Activated CD8-positive, alpha-beta memory T cell treated with anti-CD3 and anti-CD28 coated beads for 48 hours (primary cell): ENCODE measurements around the gene SESN2.

Experiments used
- DNase-seq, 3 experiments: peaks; one replicate each; pipeline ENCODE4 v3.0.0-alpha.2; 2020; ENCODE audit warnings: low read depth in 2 of 3, low spot score in 2 of 3

SESN2 gene

GRCh38 chr1:28282426-28283407, 23.4 kb downstream of the SESN2 start:
- DNase-seq, result no peak

DNA sequence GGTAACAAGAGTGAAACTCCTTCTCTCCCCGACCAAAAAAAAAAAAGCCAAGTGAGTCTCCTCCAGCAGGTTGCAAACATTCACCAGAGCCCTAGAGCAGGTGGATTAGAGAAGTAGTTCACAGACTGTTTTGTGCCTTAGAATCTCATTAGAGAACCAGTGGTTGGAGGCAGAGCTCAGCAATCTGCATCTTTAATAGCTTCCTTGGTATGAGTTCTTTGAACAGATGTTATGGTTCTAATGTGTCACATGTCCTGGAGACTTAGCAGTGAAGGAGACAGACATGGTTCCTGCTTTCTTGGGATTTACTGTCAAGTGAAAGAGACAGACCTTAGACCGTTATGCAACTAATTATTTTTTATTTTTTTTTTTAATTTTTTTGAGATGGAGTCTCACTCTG, 26.8 kb downstream of the SESN2 start:
- DNase-seq, result no peak

GRCh38 chr1:28288487-28288886, 29.2 kb downstream of the SESN2 start:
- no peak for DNase-seq

DNA sequence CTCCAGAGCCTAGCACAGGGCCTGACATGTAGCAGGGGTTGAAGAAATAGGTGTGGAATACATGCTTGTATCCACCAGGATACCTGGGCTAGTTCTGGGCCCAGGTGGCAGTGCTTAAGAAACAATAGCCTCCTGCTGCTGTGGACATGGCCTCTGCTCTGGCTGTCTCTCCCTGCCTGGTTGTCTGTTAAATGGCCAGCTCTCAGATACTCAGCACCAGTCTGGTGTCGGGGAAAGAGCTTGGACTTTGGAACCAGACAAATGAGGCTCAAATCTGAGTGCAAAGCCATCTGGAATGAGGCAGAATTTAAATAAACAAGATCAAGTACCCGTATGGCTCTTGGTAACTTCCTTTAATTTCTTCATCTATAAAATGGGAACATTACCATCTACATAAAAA, 31.5 kb downstream of the SESN2 start:
- DNase-seq, result no peak

- DNase-seq, result no peak
These were observed 32.4 kb downstream of the SESN2 start for GRCh38 chr1:28291711-28292110.

DNA sequence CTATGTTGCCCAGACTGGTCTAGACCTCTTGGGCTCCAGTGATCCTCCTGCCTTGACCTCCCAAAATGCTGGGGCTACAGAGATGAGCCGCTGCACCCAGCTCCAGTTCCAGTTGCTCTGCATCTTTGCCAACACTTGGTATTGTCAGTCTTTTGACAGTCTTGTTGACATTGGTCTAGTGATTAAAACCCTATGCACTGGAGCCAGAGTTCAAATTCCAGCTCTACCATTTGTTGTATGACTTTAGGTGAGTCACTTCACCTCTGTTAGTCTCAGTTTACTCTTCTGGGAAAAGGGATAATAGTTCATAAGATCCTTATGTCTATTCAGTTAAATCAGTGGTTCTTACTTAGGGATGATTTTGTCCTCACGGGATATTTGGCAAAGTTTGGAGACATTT, 36.6 kb downstream of the SESN2 start:
- no peak for DNase-seq

GRCh38 chr1:28296401-28297261, 37.3 kb downstream of the SESN2 start:
- DNase-seq, result no peak

- DNase-seq, result no peak
These were observed 38.5 kb downstream of the SESN2 start for GRCh38 chr1:28297826-28298225.

DNA sequence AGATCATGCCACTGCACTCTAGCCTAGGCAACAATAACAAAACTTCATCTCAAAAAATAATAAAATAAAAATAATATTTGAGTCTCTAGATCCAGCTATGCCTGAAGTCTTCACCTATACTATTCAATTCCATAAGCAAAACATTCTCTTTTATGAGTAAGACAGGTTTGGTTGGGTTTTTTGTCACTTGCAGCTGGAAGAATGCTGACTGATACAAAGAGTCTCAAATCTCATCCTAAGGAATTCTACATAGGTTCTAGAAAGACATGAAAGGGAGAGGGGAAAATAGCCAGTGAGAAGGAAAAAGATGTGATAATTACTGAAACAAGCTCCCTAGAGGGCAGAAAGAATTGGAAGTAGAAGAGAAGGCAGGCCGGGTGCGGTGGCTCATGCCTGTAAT, 39.1 kb downstream of the SESN2 start:
- no peak for DNase-seq

GRCh38 chr1:28301368-28302174, 42.3 kb downstream of the SESN2 start:
- no peak for DNase-seq

GRCh38 chr1:28302247-28302646, 42.9 kb downstream of the SESN2 start:
- DNase-seq, result no peak

DNA sequence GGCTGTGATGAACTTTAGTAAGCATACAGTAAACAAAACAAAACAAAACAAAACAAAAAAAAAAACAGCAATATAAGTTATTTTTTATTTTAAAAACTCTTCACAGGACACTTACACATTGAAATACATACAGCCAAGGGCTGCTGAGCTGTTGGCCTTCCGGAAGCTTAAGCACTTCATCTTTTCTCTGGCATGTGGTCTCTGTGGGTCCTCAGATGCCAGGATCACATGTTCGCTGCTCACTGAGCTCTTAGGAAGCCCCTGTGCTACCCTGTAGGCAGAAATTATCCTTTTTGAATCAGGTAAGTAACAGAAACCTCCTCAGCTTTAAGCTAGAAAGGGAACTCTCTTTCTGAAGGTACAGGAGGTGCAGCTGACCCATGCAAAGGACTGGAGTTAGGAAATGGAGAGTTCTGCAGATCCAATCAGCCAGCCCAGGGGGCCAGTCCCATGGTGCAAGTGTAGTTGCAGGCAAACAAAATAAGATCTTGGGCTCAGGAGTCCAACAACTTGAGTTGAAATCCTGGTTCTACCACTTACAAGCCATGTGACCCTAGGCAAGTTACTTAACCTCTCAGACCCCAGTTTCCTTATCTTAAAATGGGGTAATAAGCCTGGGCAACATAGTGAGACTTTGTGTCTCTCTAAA, 47.1 kb downstream of the SESN2 start:
- no peak for DNase-seq

DNA sequence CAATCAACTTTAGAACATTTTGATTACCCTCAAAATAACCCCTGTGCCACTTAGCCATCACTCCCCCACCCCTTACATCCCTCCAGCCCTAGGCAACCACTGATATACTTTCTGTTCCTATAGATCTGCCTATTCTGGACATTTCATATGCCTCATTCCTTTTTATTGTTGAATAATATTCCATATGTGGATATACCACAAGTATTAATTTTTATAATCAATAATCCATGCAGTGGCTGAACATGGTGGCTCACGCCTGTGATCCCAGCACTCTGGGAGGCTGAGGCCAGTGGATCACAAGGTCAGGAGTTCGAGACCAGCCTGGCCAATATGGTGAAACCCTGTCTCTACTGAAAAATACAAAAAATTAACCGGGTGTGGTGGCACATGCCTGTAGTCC, 49.4 kb downstream of the SESN2 start:
- no peak for DNase-seq

DNA sequence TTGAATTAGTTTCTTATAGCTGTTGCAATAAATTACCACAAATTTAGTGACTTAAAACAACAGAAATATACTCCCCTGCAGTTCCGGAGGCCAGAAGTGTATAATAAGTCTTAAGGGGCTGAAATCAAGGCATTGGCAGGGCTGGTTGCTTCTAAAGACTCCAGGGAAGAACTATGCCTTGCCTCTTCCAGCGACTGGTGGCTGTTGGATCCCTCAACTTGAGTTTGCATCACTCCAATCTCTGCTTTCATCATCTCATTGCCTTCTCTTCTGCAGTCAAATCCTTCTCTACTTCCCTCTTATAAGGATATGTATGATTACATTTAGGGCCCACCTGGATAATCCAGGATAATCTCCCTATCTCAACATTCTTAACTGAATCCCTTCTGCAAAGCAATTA, 50.4 kb downstream of the SESN2 start:
- DNase-seq, result no peak

DNA sequence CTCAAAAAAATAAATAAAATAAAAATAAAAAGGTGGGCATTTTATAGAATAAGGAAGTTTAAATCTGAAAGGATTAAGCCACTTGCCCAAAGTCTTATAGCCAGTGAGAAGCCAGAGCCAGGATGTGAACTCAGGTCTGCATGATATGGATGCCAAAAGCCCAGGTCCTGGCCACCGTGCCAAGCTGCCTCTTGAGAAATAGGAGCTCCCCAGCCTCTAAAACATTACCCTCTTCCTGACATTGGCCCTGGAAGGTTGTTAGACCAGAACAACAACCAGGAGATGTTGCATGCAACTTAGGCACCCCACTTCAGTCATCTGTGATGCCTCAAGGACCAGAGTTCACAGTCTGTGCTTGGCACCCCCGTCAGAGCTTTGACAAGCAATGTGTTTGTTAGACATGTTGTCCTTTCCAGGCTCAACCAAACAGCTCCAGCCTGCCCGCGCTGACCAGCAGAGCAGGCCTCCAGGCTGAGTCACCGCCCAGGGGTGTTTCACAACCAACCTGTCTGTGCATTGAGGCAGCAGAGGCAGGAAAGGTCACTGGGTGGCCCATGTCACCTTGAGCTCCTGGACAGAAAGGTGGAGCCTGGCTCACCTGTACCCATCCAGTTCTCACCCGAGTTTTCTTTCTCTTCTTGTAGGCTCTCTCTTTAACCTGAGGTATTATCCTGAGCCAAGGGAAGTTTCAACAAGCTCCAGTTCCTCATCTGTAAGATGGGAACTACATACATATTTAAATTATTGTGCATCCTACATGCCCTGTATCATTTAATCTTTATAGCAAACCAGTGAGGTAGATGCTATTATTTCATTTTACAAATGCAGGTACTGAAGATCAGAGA, 54.6 kb downstream of the SESN2 start:
- no peak for DNase-seq

DNA sequence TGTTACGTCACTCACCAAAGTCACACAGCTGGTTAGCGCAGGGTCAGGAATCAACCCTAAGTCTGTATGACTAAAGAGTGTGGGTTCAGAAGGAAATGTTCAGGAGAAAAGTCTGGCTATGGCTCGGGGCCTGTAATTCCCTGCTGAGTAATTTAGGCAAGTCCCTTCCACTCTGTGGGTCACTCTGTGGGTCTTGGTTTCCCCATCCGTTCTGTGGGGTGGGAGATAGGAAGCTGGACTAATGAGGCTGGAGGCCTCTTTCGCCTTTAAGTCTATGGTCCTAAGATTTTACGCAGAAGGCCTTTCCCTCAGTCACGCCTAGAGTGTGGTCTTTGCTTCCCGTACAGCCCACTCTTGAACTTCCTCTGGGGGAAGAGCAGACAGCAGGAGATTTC, 55.2 kb downstream of the SESN2 start:
- DNase-seq, result no peak

- no peak for DNase-seq
These were observed 57.7 kb downstream of the SESN2 start for GRCh38 chr1:28317014-28317413.

DNA sequence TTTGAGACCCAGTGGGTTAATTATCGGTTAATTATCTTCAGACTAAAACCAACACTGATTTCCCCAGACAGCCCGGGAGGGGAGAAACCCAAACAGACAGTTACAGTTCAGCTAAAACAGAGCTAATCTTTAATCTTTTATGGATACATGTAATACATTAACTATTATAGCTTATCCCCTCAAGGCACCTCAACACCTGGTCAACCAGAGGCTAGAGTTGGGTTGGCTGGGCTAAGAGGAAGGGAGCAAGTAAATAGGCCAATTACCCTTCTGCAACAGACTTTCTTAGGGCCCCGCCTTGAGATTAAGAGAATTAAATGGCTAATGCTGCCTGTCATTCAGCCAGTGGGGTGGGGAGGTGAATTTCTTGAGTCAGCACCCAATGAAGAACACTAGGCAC, 62.9 kb downstream of the SESN2 start:
- no peak for DNase-seq

DNA sequence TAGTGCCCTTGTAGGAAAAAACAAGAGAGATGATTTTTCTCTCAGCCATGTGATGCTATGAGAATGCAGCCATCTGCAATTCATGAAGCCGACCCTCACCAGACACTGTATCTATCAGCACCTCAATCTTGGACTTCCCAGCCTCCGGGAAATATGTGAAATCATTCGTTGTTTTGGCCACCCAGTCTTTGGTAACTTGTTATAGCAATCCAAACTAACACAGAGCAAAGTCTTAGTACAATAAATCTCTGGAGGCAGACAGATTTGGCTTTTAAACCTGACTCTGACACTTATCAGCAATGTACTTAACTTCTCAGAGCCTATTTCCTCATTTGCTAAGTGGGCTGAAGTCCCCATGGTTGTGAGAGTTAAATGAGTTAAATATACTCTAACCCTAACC, 64.4 kb downstream of the SESN2 start:
- DNase-seq, result no peak

GRCh38 chr1:28326515-28326914, 67.2 kb downstream of the SESN2 start:
- DNase-seq, result no peak
